Cardiac muscle cell (in vitro differentiated cells and primary cell): ENCODE data around the gene ADGB. TPM values are rescaled to one million over a fixed set of nuclear protein-coding genes. Genes with fewer than 3 reads are reported as not detected.
"Not testable (repeated sequence)": the region's sequence is repeated elsewhere in the genome, so short reads cannot be mapped to it uniquely, and the experiment has no call there.

ENCODE experiments used
- DNase-seq, 2 donors: peaks; one replicate each; pipeline versions ENCODE4 v3.0.0 to v3.0.0-alpha.2; 2010 to 2017; ENCODE audit warnings: low read depth in 1 of 2, low spot score in 1 of 2
- H3K27ac ChIP-seq: fragments of 200-600 bp; sonication (generic); 2 replicates; pipeline ENCODE4 v1.5.1; 2016
- H3K27me3 ChIP-seq: fragments of 200-600 bp; sonication (generic); 2 replicates; pipeline ENCODE4 v1.6.0; 2016; ENCODE audit warnings: control low read depth
- H3K36me3 ChIP-seq: fragments of 200-600 bp; sonication (generic); 2 replicates; pipeline ENCODE4 v1.5.1; 2016; ENCODE audit warnings: control low read depth
- H3K4me1 ChIP-seq: fragments of 200-600 bp; sonication (generic); 2 replicates; pipeline ENCODE4 v1.8.1; 2017; ENCODE audit warnings: low read depth, mild to moderate bottlenecking, mixed run types
- H3K4me3 ChIP-seq: fragments of 200-600 bp; sonication (generic); 2 replicates; pipeline ENCODE4 v1.5.1; 2016; ENCODE audit warnings: mild to moderate bottlenecking
- H3K9me3 ChIP-seq: fragments of 200-600 bp; sonication (generic); 2 replicates; pipeline ENCODE4 v1.5.1; 2017; ENCODE audit warnings: low read depth, mild to moderate bottlenecking, control low read depth
- CTCF ChIP-seq: IDR thresholded peaks from 2 replicates; pipeline ENCODE4 v1.5.1; 2012; ENCODE audit warnings: low read depth, mild to moderate bottlenecking, low read length
- polyA plus RNA-seq: library from polyadenylated mRNA; unstranded; fragments of >200 nt; fragmentation: Nextera tagmentation; extraction: Ambion mirVana; gene quantifications from 2 replicates; pipeline ENCODE4 v1.2.1, GENCODE V29; 2016
- total RNA-seq: library from RNA; depleted of rRNA; stranded (reverse); fragments of >200 nt; gene quantifications from 2 replicates; pipeline ENCODE4 v1.2.3, GENCODE V29; 2016

The ADGB gene
- total and polyA plus RNA-seq, 2 experiments from 2014 or later, result not detected

- H3K36me3 ChIP-seq, result no peaks in the 10 kb centered on the region
- H3K4me1 ChIP-seq, result no peaks in the 10 kb centered on the region
- H3K27ac ChIP-seq, result no peak overlapping the region
- peak in 1 of 2 donors; percentile 45 for DNase-seq
- H3K9me3 ChIP-seq, result no peaks in the 10 kb centered on the region
- TF ChIP-seq CTCF, result no peak
- H3K4me3 ChIP-seq, result no peak overlapping the region
- H3K27me3 ChIP-seq, result no peaks in the 10 kb centered on the region
These were observed 215.5 kb downstream of the ADGB start for GRCh38 chr6:146814148-146814750.

- not testable (repeated sequence) for H3K36me3 ChIP-seq, H3K27ac ChIP-seq, H3K27me3 ChIP-seq, H3K4me1 ChIP-seq, H3K4me3 ChIP-seq, H3K9me3 ChIP-seq
- peak in 1 of 2 donors; percentile 58 for DNase-seq
These were observed 217.0 kb downstream of the ADGB start for GRCh38 chr6:146815511-146816462.

GRCh38 chr6:146819596-146820320 lies 221.0 kb downstream of the ADGB start:
- DNase-seq, result peak in 1 of 2 donors; percentile 72
- no peak overlapping the region for H3K4me3 ChIP-seq
- H3K36me3 ChIP-seq, result no peaks in the 10 kb centered on the region
- no peaks in the 10 kb centered on the region for H3K9me3 ChIP-seq
- no peak overlapping the region for H3K27ac ChIP-seq
- H3K4me1 ChIP-seq, result no peaks in the 10 kb centered on the region
- H3K27me3 ChIP-seq, result no peaks in the 10 kb centered on the region
- TF ChIP-seq CTCF, result no peak

- no peaks in the 10 kb centered on the region for H3K9me3 ChIP-seq
- no peak overlapping the region for H3K4me3 ChIP-seq
- no peak for DNase-seq
- no peaks in the 10 kb centered on the region for H3K36me3 ChIP-seq
- H3K4me1 ChIP-seq, result no peaks in the 10 kb centered on the region
- TF ChIP-seq CTCF, result no peak
- no peaks in the 10 kb centered on the region for H3K27me3 ChIP-seq
- no peak overlapping the region for H3K27ac ChIP-seq
These were observed 228.6 kb downstream of the ADGB start for GRCh38 chr6:146827216-146827928.

- no peaks in the 10 kb centered on the region for H3K36me3 ChIP-seq
- no peak overlapping the region for H3K27ac ChIP-seq
- no peaks in the 10 kb centered on the region for H3K27me3 ChIP-seq
- DNase-seq, result no peak
- no peak for TF ChIP-seq CTCF
- no peak overlapping the region for H3K4me3 ChIP-seq
- no peaks in the 10 kb centered on the region for H3K4me1 ChIP-seq
- H3K9me3 ChIP-seq, result no peaks in the 10 kb centered on the region
These were observed 231.2 kb downstream of the ADGB start for GRCh38 chr6:146829792-146830565.
